Small intestine (tissue), 7 donors: Measurements from ENCODE around the gene FGD4. TPM values are rescaled to one million over a fixed set of nuclear protein-coding genes. Genes with fewer than 3 reads are reported as not detected.
"Not testable (repeated sequence)": the region's sequence is repeated elsewhere in the genome, so short reads cannot be mapped to it uniquely, and the experiment has no call there.

Source experiments
- DNase-seq, 2 donors: peaks; one replicate each; pipeline versions ENCODE4 v3.0.0 to v3.0.0-alpha.2; 2013
- FAIRE-seq: peaks from 2 replicates; lab custom pipeline; 2012; peaks lifted over from hg19 to GRCh38; lab: Jason Lieb, UNC
- H3K27ac ChIP-seq, 3 donors: one replicate each; pipeline ENCODE4 v1.5.1; 2013; ENCODE audit warnings: low read length in 2 of 3, mild to moderate bottlenecking in 2 of 3, control low read depth in 1 of 3, inconsistent platforms in 1 of 3, low read depth in 1 of 3, moderate library complexity in 1 of 3
- H3K27me3 ChIP-seq, 3 donors: one replicate each; pipeline ENCODE4 v1.6.1; 2013; ENCODE audit warnings: low read length in 3 of 3, inconsistent platforms in 1 of 3; ENCODE audit not compliant: control insufficient read depth in 3 of 3, insufficient read depth in 3 of 3
- H3K36me3 ChIP-seq, 3 donors: one replicate each; pipeline ENCODE4 v1.6.1; 2013; ENCODE audit warnings: low read length in 3 of 3, inconsistent platforms in 1 of 3, low read depth in 1 of 3, mild to moderate bottlenecking in 1 of 3, moderate library complexity in 1 of 3; ENCODE audit not compliant: control insufficient read depth in 3 of 3, insufficient read depth in 2 of 3
- H3K4me1 ChIP-seq, 3 donors: one replicate each; pipeline ENCODE4 v1.6.1; 2013; ENCODE audit warnings: low read length in 2 of 3, inconsistent platforms in 1 of 3, low read depth in 1 of 3, mild to moderate bottlenecking in 1 of 3, moderate library complexity in 1 of 3; ENCODE audit not compliant: control insufficient read depth in 3 of 3, insufficient read depth in 2 of 3
- H3K4me3 ChIP-seq, 3 donors: one replicate each; pipeline ENCODE4 v1.5.1; 2013; ENCODE audit warnings: low read length in 3 of 3, control low read depth in 1 of 3, inconsistent platforms in 1 of 3, low read depth in 1 of 3, mild to moderate bottlenecking in 1 of 3, moderate library complexity in 1 of 3
- H3K9me3 ChIP-seq, 2 donors: one replicate each; pipeline ENCODE4 v1.6.1; 2013; ENCODE audit warnings: low read depth in 1 of 2, low read length in 1 of 2; ENCODE audit not compliant: control insufficient read depth in 2 of 2, insufficient read depth in 1 of 2
- WGBS, 3 donors: extraction: QIAGEN DNeasy Blood & Tissue Kit; methylation state at CpG; one replicate each; pipeline ENCODE4 v1.1.7; 2013; 5-methylcytosine and 5-hydroxymethylcytosine counted together
- polyA plus RNA-seq, 4 donors: library from polyadenylated mRNA; stranded (reverse) in 3 of 4; unstranded in 1 of 4; fragments of 200-250 nt in 3 of 4; fragments of 120-200 nt in 1 of 4; gene quantifications; one replicate each; pipeline versions ENCODE4 v1.2.1 to v1.2.3, GENCODE V29; 2013
- donor health status: healthy with polysubstance abuse.
- donor health status: control.
- donor health status: control.
- donor health status: Bipolar disorder and iron deficiency.
- donor health status: healthy.

Gene FGD4
- polyA plus RNA-seq, 4 donors: 8.2 to 21.4 (median 14.2) TPM

DNA sequence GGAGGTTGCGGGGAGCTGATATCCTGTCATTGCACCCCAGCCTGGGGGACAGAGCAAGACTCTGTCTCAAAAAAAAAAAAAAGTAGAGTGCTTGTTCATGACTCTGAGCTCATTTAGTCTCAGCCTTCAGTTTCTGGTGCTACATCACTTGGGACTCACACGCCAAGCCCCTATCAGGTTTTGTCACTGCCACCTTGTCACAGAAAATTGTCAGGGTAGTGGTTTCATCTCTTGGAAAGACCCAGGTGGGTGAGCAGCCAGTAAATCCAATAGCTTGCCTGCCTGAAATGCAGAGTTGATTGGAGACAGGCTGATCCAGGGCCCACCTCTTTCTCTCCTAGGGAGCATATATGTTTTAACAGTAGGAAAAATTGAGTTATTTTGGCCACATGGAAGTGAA, 113.0 kb downstream of the FGD4 start:
- FAIRE-seq (no peak), DNase-seq (no peak)
- peaks cover 0 to 20% (median 0%) of the 10 kb centered on the region in 3 donors for H3K4me1 ChIP-seq
- WGBS, 3 donors: 95 to 100% (median 98%) methylated on average over 2 of the region's 2 CpGs
- peaks cover 0 to 3% (median 0%) of the 10 kb centered on the region in 3 donors for H3K36me3 ChIP-seq
- H3K27me3 ChIP-seq: no peaks in the 10 kb centered on the region
- H3K27ac ChIP-seq: peak overlapping the region in 1 of 3 donors; percentile 89
- no peaks in the 10 kb centered on the region for H3K9me3 ChIP-seq
- H3K4me3 ChIP-seq: no peak overlapping the region

DNA sequence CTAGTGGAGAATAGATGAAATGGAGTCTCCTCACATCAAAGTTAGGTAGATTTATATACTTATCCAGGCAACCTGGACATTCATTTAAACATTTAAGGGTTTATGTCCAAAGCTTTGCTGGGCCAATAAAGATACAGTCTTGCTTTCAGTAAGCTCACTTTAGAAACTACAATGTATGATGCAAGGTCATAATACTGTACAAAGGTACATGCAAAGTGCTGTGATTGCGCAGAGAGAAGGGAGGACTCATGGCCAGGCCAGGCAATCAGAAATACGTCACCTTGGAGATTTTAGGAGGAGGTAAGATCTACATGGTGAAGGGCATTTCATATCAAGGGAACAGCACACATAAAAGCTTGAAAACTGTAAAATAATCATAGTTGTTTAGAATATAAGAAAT, 113.6 kb downstream of the FGD4 start:
- DNase-seq: peak in 1 of 2 donors; percentile 81
- no peaks in the 10 kb centered on the region for H3K27me3 ChIP-seq
- peak overlapping the region in 1 of 3 donors; percentile 89 for H3K27ac ChIP-seq
- no peak overlapping the region for H3K4me3 ChIP-seq
- WGBS, 3 donors: 85 to 92% (median 85%) methylated on average over 2 of the region's 2 CpGs
- no peak for FAIRE-seq
- peaks cover 0 to 3% (median 0%) of the 10 kb centered on the region in 3 donors for H3K36me3 ChIP-seq
- no peaks in the 10 kb centered on the region for H3K9me3 ChIP-seq
- H3K4me1 ChIP-seq: peaks cover 0 to 20% (median 0%) of the 10 kb centered on the region in 3 donors

GRCh38 chr12:32515137-32515873, 115.9 kb downstream of the FGD4 start:
- H3K36me3 ChIP-seq: peaks cover 0 to 5% (median 0%) of the 10 kb centered on the region in 3 donors
- peaks cover 0 to 20% (median 0%) of the 10 kb centered on the region in 3 donors for H3K4me1 ChIP-seq
- no peaks in the 10 kb centered on the region for H3K27me3 ChIP-seq
- no peak overlapping the region for H3K4me3 ChIP-seq
- no peak overlapping the region for H3K27ac ChIP-seq
- FAIRE-seq: no peak
- no peak for DNase-seq
- no peaks in the 10 kb centered on the region for H3K9me3 ChIP-seq
- WGBS, 3 donors: 66 to 83% (median 69%) methylated on average over 1 of the region's 1 CpG

DNA sequence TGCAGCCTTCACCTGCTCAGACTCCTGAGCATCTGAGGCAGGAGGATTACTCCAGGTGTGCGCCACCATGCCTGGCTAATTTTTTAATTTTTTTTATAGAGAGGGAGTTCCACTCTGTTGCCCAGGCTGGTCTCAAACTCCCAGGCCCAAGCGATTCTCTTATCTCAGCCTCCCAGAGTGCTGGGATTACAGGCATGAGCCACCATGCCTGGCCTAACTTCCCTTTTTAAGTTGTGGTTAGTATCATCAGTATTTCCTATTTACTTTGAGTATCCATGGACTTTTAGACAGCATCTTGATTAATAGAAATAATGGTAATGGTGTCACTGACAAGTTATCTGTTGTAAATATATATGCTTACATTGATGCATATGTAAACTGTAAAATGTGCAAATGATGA, 116.9 kb downstream of the FGD4 start:
- WGBS, 3 donors: 88 to 90% (median 89%) methylated on average over 2 of the region's 2 CpGs
- no peak for FAIRE-seq

DNA sequence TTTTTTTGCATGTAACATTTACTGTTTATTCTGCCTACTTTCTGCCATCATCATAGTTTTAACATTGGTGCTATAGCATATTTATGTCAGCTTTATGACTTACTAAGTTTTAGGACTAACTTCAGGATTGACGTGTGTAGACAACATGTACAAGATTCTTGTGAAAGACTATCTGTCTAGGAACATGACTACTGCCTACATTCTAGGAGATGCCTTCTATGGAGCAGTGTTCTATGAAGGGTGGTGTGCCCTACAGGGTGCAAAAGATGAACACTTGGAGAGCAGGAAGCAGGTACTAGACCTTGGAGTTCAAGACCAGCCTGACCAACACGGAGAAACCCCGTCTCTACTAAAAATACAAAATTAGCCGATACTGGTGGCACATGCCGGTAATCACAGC, 118.6 kb downstream of the FGD4 start:
- H3K4me3 ChIP-seq: no peak overlapping the region
- whole genome bisulfite sequencing, 3 donors: 93 to 96% (median 94%) methylated on average over 5 of the region's 5 CpGs
- DNase-seq (no peak), FAIRE-seq (no peak)
- H3K27ac ChIP-seq: no peak overlapping the region
- peaks cover 0 to 5% (median 0%) of the 10 kb centered on the region in 3 donors for H3K36me3 ChIP-seq
- H3K27me3 ChIP-seq: no peaks in the 10 kb centered on the region
- H3K4me1 ChIP-seq: peaks cover 0 to 10% (median 0%) of the 10 kb centered on the region in 3 donors
- H3K9me3 ChIP-seq: no peaks in the 10 kb centered on the region

More for the DNA sequence above, 116.9 kb downstream of the FGD4 start:
- Histone ChIP-seq H3K36me3 (peaks cover 0 to 5% (median 0%) of the 10 kb centered on the region in 3 donors), H3K27ac (peak overlapping the region in 1 of 3 donors; percentile 34), H3K9me3 (no peaks in the 10 kb centered on the region), H3K4me3 (no peak overlapping the region), H3K27me3 (no peaks in the 10 kb centered on the region), H3K4me1 (peaks cover 0 to 20% (median 0%) of the 10 kb centered on the region in 3 donors)
- no peak for DNase-seq

DNA sequence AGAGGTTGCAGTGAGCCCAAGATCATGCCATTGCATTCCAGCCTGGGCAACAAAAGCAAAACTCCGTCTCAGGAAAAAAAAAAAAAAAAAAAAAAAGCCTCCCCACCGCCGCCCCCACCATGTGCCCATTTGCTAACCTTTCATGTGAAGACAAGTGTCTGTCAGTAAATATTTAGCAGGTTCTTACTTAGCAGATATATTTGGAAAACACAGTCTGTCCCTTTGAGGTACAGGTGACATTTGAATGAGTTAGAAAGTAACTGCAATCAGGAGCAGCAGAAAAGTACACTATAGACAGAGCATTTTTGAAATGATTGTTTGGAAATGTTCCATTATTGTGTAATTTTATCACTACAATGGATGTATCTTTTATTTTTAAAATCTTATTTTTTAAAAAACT, 119.7 kb downstream of the FGD4 start:
- H3K4me3 ChIP-seq: no peak overlapping the region
- peaks cover 0 to 5% (median 0%) of the 10 kb centered on the region in 3 donors for H3K36me3 ChIP-seq
- no peak overlapping the region for H3K27ac ChIP-seq
- WGBS, 3 donors: 81 to 96% (median 91%) methylated on average over 3 of the region's 3 CpGs
- DNase-seq (no peak), FAIRE-seq (no peak)
- no peaks in the 10 kb centered on the region for H3K27me3 ChIP-seq
- H3K9me3 ChIP-seq: no peaks in the 10 kb centered on the region
- H3K4me1 ChIP-seq: peaks cover 0 to 4% (median 0%) of the 10 kb centered on the region in 3 donors

DNA sequence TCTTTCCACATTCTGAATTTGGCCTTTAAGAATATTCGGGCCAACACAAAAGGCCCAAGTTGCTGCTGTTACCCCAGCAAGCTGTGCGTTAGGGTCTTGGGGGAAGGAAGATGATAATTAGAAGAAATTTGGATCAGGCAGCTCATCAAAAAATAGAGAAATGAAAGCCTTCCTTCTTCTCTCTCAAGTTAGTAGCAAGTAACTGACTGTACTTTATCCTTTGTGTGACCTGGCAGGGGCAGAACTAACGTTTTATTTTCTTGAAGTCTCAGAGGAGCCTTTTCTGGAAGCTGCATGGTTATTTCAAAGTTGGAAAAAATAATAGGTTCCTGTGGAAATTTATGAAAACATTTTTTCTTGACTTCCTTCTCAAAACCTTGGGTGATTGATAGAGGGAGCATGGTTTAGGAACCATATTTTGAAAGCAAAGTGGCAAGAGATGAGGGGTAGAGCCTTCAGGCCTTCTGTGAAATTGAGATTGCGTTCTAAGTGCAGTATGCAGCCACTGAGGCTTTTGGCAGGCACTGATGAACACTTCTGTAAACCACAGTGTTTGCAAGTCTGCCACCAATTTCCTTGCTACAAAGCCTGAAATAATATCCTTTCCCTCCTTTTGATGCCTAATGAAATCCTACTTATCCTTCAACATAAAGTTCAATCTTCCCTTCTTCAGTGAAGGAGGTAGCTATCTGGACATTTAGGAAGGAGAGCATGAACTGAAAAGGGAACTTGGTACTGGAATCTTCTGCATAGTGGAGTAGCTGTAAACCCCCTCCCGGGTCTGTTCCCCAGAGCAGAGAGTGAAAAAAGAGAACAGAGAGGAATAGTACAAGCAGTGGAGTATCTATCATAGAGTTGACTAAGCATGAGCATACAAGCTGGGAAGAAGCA, 123.2 kb downstream of the FGD4 start:
- no peaks in the 10 kb centered on the region for H3K4me1 ChIP-seq
- WGBS, 3 donors: 44 to 75% (median 60%) methylated on average over 5 of the region's 5 CpGs
- no peak overlapping the region for H3K4me3 ChIP-seq
- no peaks in the 10 kb centered on the region for H3K9me3 ChIP-seq
- no peaks in the 10 kb centered on the region for H3K27me3 ChIP-seq
- H3K27ac ChIP-seq: peak overlapping the region; percentile 24 to 72 (median 26)
- no peak for DNase-seq
- FAIRE-seq: no peak
- peaks cover 0 to 2% (median 0%) of the 10 kb centered on the region in 3 donors for H3K36me3 ChIP-seq

- FAIRE-seq, H3K4me3 ChIP-seq, DNase-seq, H3K9me3 ChIP-seq, H3K27me3 ChIP-seq, H3K27ac ChIP-seq, H3K4me1 ChIP-seq, H3K36me3 ChIP-seq: not testable (repeated sequence)
- 86 to 91% (median 91%) methylated on average over 10 to 20 of the region's 20 CpGs for WGBS, 3 donors
Measured at GRCh38 chr12:32525802-32526201, 126.4 kb downstream of the FGD4 start.
